GM19468 (cell line): ENCODE measurements around the gene FAH.
"Not testable (repeated sequence)": the region's sequence is repeated elsewhere in the genome, so short reads cannot be mapped to it uniquely, and the experiment has no call there.

Experiments used
- ATAC-seq: cut with Tn5 transposase; IDR thresholded peaks from one replicate; pipeline ENCODE4 v1.9.1; 2021; ENCODE audit warnings: mild to moderate bottlenecking, moderate library complexity, moderate number of reproducible peaks; ENCODE audit not compliant: unreplicated experiment; ENCODE audit errors: extremely low read depth

FAH gene

DNA sequence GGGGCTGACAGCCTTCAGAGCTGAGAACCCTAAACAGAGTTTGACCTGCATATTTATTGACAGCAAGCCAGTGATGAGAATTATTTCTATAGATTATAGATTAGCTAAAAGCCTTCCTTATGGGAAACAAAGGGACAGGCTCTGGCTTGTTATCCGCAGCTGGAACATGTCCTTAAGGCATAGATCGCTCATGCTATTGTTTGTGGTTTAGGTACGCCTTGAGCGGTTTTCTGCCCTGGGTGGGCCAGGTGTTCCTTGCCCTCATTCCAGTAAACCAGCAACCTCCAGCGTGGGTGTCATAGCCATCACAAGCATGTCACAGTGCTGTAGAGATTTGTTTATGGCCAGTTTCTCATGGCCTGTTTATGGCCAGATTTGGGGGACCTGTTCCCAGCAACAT, 10.2 kb upstream of the FAH start:
- no peak for ATAC-seq

DNA sequence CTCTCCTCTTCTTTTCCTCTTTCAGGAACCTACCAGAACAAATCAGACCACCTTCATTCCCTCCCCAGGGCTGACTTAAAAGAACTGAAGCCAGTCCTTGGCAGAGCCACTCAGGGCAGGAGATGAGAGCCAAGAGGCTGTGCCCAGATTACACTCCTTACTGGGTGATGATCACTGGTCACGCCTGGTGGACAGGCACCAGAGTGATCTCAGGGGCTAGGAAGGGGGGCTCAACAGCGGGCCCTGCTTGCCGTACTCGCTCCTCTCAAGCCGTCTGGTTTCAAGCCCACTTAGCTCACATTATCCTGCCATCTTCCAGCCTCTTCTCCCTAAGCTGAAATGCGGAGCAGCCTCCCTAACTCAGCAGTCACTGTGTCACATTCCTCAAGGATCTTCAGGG, 1.7 kb upstream of the FAH start:
- ATAC-seq, result no peak

GRCh38 chr15:80151576-80151975, 1.2 kb upstream of the FAH start:
- ATAC-seq, result no peak

DNA sequence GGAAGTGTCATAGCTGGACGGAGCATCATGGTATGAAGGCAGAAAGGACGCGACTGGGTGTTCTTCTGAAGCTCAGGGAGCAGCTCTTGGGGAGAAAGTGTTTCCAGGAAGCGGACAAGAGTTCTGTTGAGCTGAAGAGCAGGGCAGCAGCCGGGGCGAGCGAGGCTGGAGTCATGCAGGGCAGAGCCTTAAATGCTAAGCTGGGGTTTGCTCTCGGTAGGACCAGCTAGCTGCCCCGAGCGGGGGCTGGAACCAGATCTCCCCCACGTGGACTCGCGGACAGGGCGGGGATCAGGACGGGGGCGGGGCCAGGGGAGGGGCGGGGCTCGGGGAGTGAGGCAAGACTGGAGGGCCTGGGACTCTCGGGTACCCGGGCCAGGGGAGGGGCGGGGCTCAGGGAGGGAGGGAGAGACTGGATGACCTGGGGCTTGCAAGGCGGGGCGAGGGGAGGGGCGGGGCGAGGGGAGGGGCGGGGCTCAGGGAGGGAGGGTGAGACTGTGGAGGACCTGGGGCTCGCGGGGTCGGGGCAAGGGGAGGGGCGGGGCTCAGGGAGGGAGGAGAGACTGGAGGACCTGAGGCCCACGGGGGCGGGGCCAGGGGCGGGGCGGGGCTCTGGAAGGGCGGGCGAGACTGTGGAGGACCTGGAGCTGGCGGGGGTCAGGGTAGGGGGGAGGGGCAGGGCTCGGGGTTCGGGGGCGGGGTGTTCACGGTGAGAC, 461 bp upstream of the FAH start:
- ATAC-seq, result no peak

DNA sequence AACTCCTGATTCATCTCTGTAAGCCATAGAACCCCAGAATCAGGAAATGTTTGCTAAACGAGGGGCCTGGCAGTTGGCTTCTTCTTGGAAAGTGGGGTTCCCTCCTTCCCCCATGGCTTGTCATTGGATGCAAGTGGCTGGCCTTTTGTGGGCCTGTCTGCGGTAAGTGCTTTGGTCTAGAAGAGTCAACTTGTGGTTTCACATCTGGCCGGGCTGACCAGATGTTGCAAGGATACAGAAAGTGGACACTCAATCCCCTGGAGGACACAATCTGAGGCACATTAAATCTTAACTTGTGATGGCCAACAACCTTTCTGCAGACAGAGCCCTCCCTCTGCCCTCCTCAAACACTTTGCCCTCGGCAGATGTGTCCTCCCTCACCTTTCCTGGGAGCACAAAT, 1.1 kb downstream of the FAH start:
- no peak for ATAC-seq

DNA sequence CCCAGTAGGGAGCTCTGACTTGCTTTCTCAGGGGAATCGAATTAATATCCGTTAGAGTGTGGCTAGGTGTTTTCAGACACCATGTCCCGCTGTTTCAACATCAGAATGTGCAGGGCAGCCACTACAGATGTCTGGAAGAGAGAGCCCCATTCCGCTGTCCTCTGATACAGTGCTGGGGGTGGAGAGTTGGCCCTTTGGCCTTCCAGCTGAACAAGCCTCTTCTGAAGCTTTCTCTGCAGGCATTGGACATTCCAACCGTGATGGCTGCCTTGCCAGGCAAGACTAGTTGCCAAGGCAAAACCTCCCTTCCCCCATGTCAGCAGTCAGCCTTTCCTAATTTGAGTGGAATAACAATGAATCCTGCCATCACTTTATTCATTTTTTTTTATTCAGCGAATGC, 1.5 kb downstream of the FAH start:
- ATAC-seq, result no peak

DNA sequence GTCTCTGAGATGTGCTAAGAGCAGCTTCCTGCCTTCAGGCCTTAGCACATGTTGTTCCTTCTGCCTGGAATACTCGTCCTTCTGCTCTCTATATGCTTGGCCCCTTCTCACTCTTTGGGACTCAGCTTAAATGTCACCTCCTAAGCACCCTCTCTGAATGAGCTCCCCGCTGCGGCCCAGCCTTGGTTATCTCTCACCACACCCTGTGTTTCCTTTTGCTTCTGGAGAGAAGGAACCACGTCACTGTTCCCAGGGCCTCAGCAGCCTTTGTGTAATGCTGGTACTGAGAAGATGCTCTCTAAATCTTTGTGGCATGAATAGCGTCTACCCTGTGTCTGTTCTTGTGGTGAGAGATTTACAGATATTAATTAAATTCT, 2.2 kb downstream of the FAH start:
- no peak for ATAC-seq

GRCh38 chr15:80155378-80156175, 2.8 kb downstream of the FAH start:
- ATAC-seq, result not testable (repeated sequence)

DNA sequence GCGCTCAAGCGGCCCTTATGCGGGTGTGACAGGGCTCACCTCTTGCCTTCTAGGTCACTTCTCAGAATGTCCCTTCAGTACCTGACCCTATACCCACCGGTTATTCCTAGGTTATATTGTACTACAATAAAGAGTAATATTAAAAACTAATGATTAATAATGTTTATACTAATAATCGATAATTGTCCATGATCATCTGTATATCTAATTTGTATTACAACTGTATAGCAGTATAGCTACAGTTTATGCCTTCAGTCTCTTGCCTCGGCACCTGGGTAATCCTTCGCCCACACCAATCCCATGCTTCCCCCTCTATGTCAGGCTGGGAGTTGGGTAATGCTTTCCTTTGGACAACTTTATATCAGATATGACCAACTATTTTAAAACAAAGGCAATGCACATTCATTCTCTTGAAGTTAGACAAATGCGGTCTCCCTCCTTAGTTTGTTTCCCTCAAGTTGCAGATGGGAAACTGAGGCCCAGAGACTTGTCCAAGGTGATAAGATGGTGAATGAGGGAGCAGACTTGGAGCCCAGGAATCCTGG, 3.4 kb downstream of the FAH start:
- ATAC-seq, result no peak

GRCh38 chr15:80157215-80157614, 4.4 kb downstream of the FAH start:
- ATAC-seq, result no peak

DNA sequence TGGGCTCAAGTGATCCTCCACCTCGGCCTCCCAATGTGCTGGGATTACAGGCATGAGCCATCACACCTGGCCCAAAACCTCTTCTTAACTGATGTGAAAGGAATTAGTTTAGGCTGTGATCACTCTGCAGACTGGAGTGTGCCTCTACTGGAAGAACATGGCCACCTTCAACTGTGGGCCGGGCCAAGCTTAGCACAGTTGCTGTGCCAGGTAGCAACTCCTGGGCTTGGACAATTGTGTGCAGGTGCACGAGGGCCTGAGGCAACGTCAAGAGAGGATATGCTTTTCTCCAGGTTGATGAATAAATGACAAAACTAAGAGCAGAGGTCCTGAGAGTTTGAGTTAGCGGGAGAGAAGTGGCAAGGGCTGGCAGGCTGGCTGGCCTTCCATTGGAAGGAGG, 6.5 kb downstream of the FAH start:
- ATAC-seq, result no peak

DNA sequence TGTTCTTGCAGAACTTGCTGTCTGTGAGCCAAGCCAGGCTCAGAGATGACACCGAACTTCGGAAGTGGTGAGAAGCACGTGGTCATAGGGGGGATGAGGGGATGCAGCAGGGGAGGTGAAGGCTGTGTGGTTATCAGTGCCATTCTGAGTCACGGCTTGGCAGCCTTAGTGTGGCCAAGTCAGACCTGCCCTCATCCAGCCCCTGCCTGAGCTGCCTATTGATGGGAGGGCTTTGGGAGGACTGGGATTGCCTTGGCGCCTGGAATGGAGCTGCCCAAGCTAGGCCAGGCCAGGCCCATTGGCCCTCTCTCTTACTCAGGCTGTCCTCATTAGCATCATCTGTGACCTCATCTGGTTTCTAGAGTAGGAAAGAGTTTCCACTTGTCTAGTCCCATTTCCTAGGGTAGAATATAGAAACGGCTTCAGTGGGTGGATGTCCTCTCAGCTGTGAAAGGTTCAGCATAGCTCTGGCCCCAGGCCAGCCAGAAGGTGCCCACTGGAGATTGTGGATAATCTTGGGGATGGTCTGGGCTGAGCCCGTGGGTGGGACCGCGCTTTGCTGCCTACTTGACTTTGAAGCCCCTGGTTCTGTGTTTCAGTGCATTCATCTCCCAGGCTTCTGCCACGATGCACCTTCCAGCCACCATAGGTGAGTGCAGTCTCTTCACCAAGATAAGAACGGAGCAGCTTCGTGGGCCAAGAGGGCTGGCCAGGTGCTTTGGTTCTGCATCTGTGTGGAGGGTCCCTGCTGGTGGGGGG, 7.2 kb downstream of the FAH start:
- ATAC-seq, result no peak

DNA sequence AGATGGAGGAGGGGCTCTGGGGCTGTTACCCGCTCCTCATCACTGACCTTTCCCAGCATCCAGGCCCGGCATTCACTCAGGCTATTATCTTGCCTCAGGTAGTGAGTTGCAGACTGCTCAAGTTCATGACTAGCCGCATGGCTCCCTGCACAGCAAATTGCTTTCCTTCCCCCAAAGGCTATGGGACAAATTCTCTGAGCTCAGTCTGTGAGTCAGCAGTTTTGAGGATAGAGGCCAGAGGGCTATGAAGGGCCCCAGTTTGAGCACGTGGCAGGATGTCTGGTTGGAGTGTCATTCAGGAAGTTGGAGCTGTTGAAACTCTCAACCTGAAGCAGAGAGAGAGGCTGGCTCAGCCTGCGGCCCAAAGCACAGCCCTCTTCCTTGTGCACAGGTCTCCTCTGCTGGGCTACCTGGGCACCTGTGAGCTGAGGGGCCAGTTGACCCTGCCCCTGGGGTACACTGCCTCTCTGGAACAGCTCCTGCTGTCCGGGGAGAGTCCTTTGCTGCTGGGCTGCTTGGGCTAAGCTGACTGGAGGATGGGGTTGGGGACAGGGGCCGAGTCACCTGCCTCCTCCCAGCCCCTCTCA, 7.9 kb downstream of the FAH start:
- ATAC-seq, result peak; percentile 65

DNA sequence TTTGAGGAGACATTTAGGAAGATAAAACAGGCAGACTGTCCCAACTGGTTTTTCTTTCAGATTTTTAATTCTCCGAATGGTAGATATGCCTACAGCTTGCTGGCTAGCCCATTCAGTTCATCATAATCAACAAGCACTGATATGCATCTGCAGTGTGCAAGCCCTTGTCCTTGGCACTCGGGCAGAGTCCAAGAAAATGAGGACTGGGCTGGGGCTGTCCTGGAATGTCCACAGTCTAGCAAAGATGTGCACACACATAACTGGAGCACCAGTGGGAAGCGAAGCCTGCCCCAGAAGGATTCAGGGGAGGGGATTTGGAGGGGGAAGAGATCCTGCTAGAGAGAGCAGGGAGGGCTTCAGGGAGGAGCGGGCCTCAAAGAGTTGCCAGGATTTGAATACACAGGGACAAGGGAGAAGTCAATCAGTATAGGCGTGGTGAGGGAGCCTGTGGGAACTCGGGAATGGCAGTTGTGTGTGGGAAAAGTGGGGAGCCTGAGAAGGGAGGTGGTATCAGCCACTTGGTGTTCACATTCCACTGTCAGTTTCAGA, 8.7 kb downstream of the FAH start:
- no peak for ATAC-seq

DNA sequence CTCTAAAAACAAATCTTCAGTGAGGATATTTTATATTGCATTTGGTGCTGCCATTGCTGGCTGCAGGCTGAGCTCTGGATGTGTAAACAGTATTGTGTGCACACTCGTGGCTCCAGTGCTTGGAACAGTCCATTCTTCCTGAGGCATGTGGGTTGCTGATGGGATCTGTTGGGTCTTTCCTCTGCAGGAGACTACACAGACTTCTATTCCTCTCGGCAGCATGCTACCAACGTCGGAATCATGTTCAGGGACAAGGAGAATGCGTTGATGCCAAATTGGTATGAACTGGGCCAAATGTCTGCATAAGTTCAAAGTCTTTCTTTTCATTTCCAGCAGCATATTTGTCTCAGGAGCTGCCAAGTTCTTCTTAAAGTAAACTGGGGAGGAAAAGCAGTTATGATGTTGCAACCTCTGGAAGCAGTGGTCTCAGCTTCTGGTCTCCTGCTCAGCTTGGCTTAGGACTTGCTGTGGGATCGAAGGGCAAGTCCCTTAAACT, 9.3 kb downstream of the FAH start:
- ATAC-seq, result no peak

DNA sequence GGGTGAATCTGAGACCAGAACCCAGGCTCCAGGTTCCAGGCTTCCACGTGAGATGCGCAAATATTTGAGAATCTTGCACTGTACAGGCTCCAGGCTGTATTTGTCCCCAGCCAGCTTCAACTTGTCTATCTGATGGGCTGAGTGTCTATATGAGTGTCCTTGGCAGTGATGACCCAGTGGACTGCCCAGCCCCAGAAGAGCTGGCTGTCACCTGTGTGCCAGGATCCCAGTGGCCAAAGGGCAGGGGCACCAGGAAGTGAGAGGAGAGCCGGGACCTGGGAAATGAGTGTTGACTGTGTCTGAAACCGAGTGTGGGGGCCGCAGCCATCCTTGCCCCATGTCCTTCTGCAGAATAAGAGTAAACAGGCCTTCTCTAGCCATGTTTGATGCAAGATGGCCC, 10.4 kb downstream of the FAH start:
- no peak for ATAC-seq

DNA sequence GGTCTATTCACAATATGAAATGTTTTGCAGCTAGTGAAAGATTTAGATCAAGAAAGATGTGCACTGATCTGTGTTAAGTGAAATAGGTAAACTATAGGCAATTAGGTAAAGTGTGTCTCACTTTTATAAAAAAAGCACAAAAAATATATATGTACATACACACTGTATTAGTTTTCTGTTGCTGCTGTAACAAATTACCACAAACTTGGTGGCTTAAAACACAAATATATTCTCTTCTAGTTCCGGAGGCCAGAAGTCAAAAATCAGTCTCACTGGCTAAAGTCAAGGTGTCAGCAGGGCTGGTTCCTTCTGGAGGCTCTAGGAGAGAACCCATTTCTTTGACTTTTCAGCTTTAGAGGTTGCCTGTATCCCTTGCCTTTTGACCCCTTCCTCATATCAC, 11.1 kb downstream of the FAH start:
- ATAC-seq, result no peak

DNA sequence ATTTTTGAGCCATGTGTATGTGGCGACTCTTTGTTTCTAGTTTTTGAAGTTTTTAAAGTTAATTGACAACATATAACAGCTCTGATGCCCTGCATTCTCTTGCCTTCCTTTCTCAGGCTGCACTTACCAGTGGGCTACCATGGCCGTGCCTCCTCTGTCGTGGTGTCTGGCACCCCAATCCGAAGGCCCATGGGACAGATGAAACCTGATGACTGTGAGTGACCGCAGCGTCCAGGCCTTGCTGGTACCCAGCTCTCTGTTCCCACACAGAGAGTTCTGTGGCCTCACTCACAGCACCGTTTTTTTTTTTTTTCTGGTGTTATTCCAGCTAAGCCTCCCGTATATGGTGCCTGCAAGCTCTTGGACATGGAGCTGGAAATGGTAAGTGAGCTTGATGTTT, 15.1 kb downstream of the FAH start:
- no peak for ATAC-seq

DNA sequence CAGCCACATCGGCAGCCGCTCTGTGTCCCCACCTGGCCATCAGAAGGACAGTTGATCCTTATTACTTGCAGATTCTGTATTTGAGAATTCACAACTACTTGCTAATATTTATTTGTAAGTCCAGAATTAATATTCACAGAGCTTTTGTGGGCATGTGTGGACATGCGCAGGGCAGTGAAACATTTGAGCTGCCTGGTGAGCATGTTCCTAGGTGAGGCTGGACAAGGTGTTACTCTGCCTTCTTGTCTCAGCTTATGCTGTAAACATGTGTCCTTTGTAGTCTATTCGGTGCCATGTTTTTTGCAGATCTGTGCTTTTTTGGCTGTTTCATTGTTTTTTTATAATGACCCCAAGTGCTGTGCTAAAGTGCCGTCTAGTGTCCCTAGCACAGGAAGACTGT, 15.6 kb downstream of the FAH start:
- no peak for ATAC-seq

DNA sequence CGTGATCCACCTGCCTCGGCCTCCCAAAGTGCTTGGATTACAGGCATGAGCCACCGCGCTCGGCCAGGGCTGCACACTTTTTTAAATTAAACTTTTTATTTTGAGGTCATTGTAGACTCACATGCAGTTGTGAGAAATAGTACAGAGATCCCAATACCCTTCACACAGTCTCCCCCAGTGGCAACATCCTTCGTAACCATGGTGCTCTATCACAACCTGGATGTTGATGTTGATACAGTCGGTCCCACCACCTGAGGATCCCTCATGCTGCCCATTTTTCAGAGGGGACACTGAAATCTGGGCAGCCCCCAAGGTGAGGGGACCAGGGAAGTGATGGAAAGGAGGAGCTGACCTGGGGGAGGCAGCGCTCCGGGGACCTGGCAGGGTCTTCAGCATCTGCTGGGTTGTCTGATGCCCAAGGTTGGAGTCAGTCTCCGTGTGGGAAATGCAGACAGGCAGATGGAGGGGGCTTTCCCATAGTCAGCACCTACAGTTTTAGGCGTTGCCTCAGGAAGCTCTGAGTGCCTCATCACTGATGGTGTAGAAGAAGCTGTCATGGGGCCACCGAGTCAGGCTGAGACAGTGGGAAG, 17.1 kb downstream of the FAH start:
- ATAC-seq, result no peak
